Measurements from ENCODE around the gene MCCD1. TPM values are rescaled to one million over a fixed set of nuclear protein-coding genes. Genes with fewer than 3 reads are reported as not detected.
"Not testable (repeated sequence)": the region's sequence is repeated elsewhere in the genome, so short reads cannot be mapped to it uniquely, and the experiment has no call there.

The MCCD1 gene
- total RNA-seq, 1 experiment from 2014 or later: not detected

- H3K27me3 ChIP-seq (ENCODE audit: insufficient read depth, low read length); H3K27ac ChIP-seq (ENCODE audit: insufficient read length, low read depth, low read length); H2BK15ac ChIP-seq (ENCODE audit: low read depth, low read length); H3K4me1 ChIP-seq (ENCODE audit: insufficient read depth, low read length); H3K79me1 ChIP-seq (ENCODE audit: insufficient read depth, low read depth, low read length, poor library complexity, severe bottlenecking); H4K20me1 ChIP-seq (ENCODE audit: control insufficient read depth, insufficient read depth, insufficient read length); H3K4me2 ChIP-seq (ENCODE audit: insufficient read depth, insufficient read length, low read length); H2AK5ac ChIP-seq (ENCODE audit: insufficient read length, low read length); H3K27me3 Mint-ChIP-seq (ENCODE audit: low read depth); H3T11ph ChIP-seq (ENCODE audit: low read length); H3K4ac ChIP-seq (ENCODE audit: low read depth, low read length); H3K56ac ChIP-seq (ENCODE audit: insufficient read length, low read depth, low read length); H3K14ac ChIP-seq (ENCODE audit: insufficient read depth, low read length); H2BK20ac ChIP-seq (ENCODE audit: low read depth, low read length, poor library complexity, severe bottlenecking); H3K9me3 Mint-ChIP-seq; H4K8ac ChIP-seq (replicated peaks; ENCODE audit: insufficient read length, low read depth, low read length); H2BK5ac ChIP-seq (ENCODE audit: insufficient read length, low read length); H3K23me2 ChIP-seq (ENCODE audit: insufficient read length, low read depth, low read length, poor library complexity, severe bottlenecking); H3K18ac ChIP-seq (ENCODE audit: insufficient read length, low read depth, low read length); H2BK12ac ChIP-seq (ENCODE audit: insufficient read length, low read depth, low read length); H4K91ac ChIP-seq (ENCODE audit: insufficient read length, low read depth, low read length); H2BK120ac ChIP-seq (ENCODE audit: low read depth, low read length, poor library complexity, severe bottlenecking); H3K9me3 ChIP-seq (ENCODE audit: control insufficient read depth, low read depth, low read length); H3K23ac ChIP-seq (ENCODE audit: insufficient read length, low read depth, low read length); H3K79me2 ChIP-seq (ENCODE audit: insufficient read depth, low read length); H4K5ac ChIP-seq (ENCODE audit: insufficient read length, low read depth, low read length); H3K9ac ChIP-seq (ENCODE audit: extremely low read depth, insufficient read length, low read length); H2AFZ ChIP-seq (ENCODE audit: low read length): not testable (repeated sequence)
- TF ChIP-seq CTCF (conservative IDR thresholded peaks at IDR 0.05): peak; percentile 71
- H3K4me1 Mint-ChIP-seq: peaks cover 4 to 10% of the 10 kb centered on the region in 2 experiments
- WGBS (ENCODE audit: extremely low coverage, insufficient read length, low lambda C conversion rate): no CpG with 5 or more reads among the region's 5 CpGs
- H3K4me3 Mint-ChIP-seq: peak overlapping the region in 1 of 2 experiments; percentile 38; a peak in 1 of 5 replicates
- peaks cover 6 to 32% (median 23%) of the 10 kb centered on the region in 3 experiments; a peak in 6 of 7 replicates for H3K36me3 Mint-ChIP-seq (ENCODE audit: insufficient read depth in 1 of 3, low read depth in 3 of 3)
- H3K27ac Mint-ChIP-seq: peak overlapping the region in 2 of 3 experiments; percentile 24 to 85; a peak in 2 of 7 replicates
- DNase-seq: peak; percentile 79
These were observed 22.6 kb downstream of the MCCD1 start for GRCh38 chr6:31551371-31551770.

All from H9 (cell line).